ENCODE data around the gene IFT20.

GRCh38 chr17:28372945-28373274, 37.6 kb upstream of the IFT20 start:
- no peak for TF ChIP-seq EZH2 (IDR thresholded peaks at IDR 0.05; ENCODE audit: borderline replicate concordance, low read length)
- TF ChIP-seq, protein P1, sequence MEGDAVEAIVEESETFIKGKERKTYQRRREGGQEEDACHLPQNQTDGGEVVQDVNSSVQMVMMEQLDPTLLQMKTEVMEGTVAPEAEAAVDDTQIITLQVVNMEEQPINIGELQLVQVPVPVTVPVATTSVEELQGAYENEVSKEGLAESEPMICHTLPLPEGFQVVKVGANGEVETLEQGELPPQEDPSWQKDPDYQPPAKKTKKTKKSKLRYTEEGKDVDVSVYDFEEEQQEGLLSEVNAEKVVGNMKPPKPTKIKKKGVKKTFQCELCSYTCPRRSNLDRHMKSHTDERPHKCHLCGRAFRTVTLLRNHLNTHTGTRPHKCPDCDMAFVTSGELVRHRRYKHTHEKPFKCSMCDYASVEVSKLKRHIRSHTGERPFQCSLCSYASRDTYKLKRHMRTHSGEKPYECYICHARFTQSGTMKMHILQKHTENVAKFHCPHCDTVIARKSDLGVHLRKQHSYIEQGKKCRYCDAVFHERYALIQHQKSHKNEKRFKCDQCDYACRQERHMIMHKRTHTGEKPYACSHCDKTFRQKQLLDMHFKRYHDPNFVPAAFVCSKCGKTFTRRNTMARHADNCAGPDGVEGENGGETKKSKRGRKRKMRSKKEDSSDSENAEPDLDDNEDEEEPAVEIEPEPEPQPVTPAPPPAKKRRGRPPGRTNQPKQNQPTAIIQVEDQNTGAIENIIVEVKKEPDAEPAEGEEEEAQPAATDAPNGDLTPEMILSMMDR (IDR thresholded peaks at IDR 0.05; ENCODE audit: low read length) = no peak

Measured in OCI-LY1 (cell line).